Heart left ventricle (tissue), 16 donors: ENCODE measurements around the gene CCDC85C. TPM values are rescaled to one million over a fixed set of nuclear protein-coding genes. Genes with fewer than 3 reads are reported as not detected.

Source experiments
- ATAC-seq, 4 donors: fragments of 200-7000 bp; cut with Tn5 transposase; one replicate each; pipeline ENCODE4 v1.9.1; 2020 to 2022; ENCODE audit warnings: moderate library complexity in 4 of 4, mild to moderate bottlenecking in 3 of 4, moderate number of reproducible peaks in 1 of 4
- DNase-seq, 5 donors: peaks; one replicate each; pipeline ENCODE4 v3.0.0-alpha.2; 2020
- H3K27ac ChIP-seq, 12 donors: fragments of 200-600 bp; sonication (generic) in 4 of 12; one replicate each; pipeline versions ENCODE4 v1.5.0 to v1.8.0; 2016 to 2022; ENCODE audit warnings: mild to moderate bottlenecking in 2 of 12
- H3K27me3 ChIP-seq, 9 donors: fragments of 200-600 bp; sonication (generic) in 2 of 9; one replicate each; pipeline versions ENCODE4 v1.5.1 to v1.8.0; 2016 to 2022; ENCODE audit warnings: mild to moderate bottlenecking in 3 of 9
- H3K36me3 ChIP-seq, 9 donors: fragments of 200-600 bp; sonication (generic) in 2 of 9; one replicate each; pipeline versions ENCODE4 v1.5.0 to v1.8.0; 2018 to 2022; ENCODE audit warnings: mild to moderate bottlenecking in 2 of 9
- H3K4me1 ChIP-seq, 12 donors: fragments of 200-600 bp; sonication (generic) in 4 of 12; one replicate each; pipeline versions ENCODE4 v1.5.0 to v1.8.0; 2016 to 2022; ENCODE audit warnings: mild to moderate bottlenecking in 3 of 12
- H3K4me3 ChIP-seq, 12 donors: fragments of 200-600 bp; sonication (generic) in 4 of 12; one replicate each; pipeline versions ENCODE4 v1.5.0 to v1.8.0; 2017 to 2022; ENCODE audit warnings: mild to moderate bottlenecking in 9 of 12, moderate library complexity in 4 of 12
- H3K9me3 ChIP-seq, 12 donors: fragments of 200-600 bp; sonication (generic) in 4 of 12; one replicate each; pipeline versions ENCODE4 v1.5.0 to v1.8.0; 2016 to 2022; ENCODE audit warnings: mild to moderate bottlenecking in 1 of 12
- POLR2A ChIP-seq, 2 donors: fragments of 450-650 bp; IDR thresholded peaks; one replicate each; pipeline ENCODE4 v1.6.1; 2017; ENCODE audit warnings: antibody characterized with exemption in 2 of 2, mild to moderate bottlenecking in 2 of 2, moderate library complexity in 2 of 2
- WGBS, 4 donors: extraction: QIAGEN DNeasy Blood & Tissue Kit in 2 of 4; methylation state at CpG; one replicate each; pipeline versions ENCODE4 v1.1.5 to v1.1.7; 2013 to 2018; 5-methylcytosine and 5-hydroxymethylcytosine counted together
- intact Hi-C, 10 donors: fragments of 100-400 bp; cut with DNase I; formaldehyde crosslinking; loops; one replicate each; pipeline versions ENCODE4 v1.11.1 to v1.14.2; 2022
- polyA plus RNA-seq, 2 donors: library from polyadenylated mRNA; stranded (reverse); fragments of 200-250 nt; gene quantifications; one replicate each; pipeline ENCODE4 v1.2.3, GENCODE V29; 2013
- total RNA-seq, 9 donors: library from RNA; depleted of rRNA in 2 of 9; stranded (reverse); fragments of >200 nt in 2 of 9; fragmentation: NEBNext Ultra II Directional in 3 of 9; extraction: Animal tissue kit (Norgen Biotek cat#: 25700) in 3 of 9; gene quantifications; one replicate each; pipeline versions ENCODE4 v1.1.0 to v1.2.4, GENCODE V29; 2016 to 2023
- TF ChIP-seq, protein P1 (sequence below), 12 donors: fragments of 200-600 bp; sonication (generic) in 4 of 12; IDR thresholded peaks; one replicate each; pipeline versions ENCODE4 v1.5.0 to v1.8.0; 2018 to 2022; ENCODE audit warnings: antibody characterized with exemption in 12 of 12, mild to moderate bottlenecking in 5 of 12
- donor health status: ischemic (EF 13 %, LVEDD 7.1; RV severe dilation, severe dysfunction).
- donor health status: healthy with polysubstance abuse.
- donor health status: DM: no; HTN: yes; CAD: no.
- donor health status: DM: no; HTN: no; CAD: no.
- donor health status: ischemic (EF 25% LVEDD 6.9; RV normal size, moderate dysfunction).
- donor health status: ischemic (EF 25% LVEDD 5.7; RV mildly dilated, moderate dysfunction).
- donor health status: healthy.
- donor health status: DM: yes; HTN: yes; CAD: no.
- donor health status: ischemic (EF 35%, LVEDD 5.7; RV mildly dilated, moderate dysfunction).
- donor health status: nonischemic (EF 11% LVEDD 7.7; RV severe dilation, severe dysfunction).
- donor health status: DM: yes; HTN: yes; CAD: no.
- donor health status: PGD.
- donor health status: ischemic (EF 29% LVEDD 5.4; RV normal size, mild dysfunction).
- donor health status: nonischemic (EF 23%, LVEDD 6.1; RV moderate dilation, normal function).

Gene CCDC85C
- total and polyA plus RNA-seq, 11 donors = 22.5 to 45.4 (median 29.7) TPM

DNA sequence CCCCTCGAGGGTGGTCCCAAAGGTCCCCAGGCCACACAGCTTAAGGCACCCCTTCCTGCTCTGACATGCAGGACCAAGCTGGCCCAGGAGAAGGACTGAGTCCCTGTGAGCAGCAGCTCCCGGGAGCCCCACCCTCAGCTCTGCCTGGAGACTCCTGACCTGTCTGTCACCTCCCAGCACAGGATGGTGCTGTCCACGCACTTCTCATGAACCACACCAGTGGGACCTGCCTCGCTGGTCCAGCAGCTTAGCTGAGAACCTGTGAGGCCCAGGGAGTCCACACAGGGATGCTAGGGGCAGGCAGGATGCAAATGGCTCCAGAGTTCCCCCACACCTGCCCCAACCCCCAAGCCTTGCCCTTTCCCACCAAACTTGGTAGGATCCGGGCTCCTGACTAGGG lies 27.7 kb downstream of the CCDC85C start:
- Histone ChIP-seq H3K27me3 (no peaks in the 10 kb centered on the region), H3K36me3 (no peaks in the 10 kb centered on the region), H3K4me3 (no peak overlapping the region), H3K9me3 (no peaks in the 10 kb centered on the region), H3K4me1 (peaks cover 2 to 96% (median 74%) of the 10 kb centered on the region in 12 donors), H3K27ac (peak overlapping the region in 10 of 12 donors; percentile 55 to 91 (median 82))
- 47 to 59% (median 52%) methylated on average over 4 to 5 of the region's 5 CpGs for WGBS, 4 donors
- ATAC-seq = peak in 1 of 4 donors; percentile 5
- intact Hi-C loops = no loop called here
- DNase-seq = no peak
- TF ChIP-seq, protein P1, sequence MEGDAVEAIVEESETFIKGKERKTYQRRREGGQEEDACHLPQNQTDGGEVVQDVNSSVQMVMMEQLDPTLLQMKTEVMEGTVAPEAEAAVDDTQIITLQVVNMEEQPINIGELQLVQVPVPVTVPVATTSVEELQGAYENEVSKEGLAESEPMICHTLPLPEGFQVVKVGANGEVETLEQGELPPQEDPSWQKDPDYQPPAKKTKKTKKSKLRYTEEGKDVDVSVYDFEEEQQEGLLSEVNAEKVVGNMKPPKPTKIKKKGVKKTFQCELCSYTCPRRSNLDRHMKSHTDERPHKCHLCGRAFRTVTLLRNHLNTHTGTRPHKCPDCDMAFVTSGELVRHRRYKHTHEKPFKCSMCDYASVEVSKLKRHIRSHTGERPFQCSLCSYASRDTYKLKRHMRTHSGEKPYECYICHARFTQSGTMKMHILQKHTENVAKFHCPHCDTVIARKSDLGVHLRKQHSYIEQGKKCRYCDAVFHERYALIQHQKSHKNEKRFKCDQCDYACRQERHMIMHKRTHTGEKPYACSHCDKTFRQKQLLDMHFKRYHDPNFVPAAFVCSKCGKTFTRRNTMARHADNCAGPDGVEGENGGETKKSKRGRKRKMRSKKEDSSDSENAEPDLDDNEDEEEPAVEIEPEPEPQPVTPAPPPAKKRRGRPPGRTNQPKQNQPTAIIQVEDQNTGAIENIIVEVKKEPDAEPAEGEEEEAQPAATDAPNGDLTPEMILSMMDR (IDR thresholded peaks at IDR 0.05) = no peak

- no peaks in the 10 kb centered on the region for H3K27me3 ChIP-seq
- peaks cover 2 to 96% (median 76%) of the 10 kb centered on the region in 12 donors for H3K4me1 ChIP-seq
- peak in 4 of 5 donors; percentile 48 to 76 (median 70) for DNase-seq
- H3K4me3 ChIP-seq = no peak overlapping the region
- peak overlapping the region in 11 of 12 donors; percentile 64 to 91 (median 81) for H3K27ac ChIP-seq
- WGBS, 4 donors = 52 to 70% (median 66%) methylated on average over 12 to 22 of the region's 22 CpGs
- intact Hi-C loops = no loop called here
- TF ChIP-seq POLR2A (IDR thresholded peaks at IDR 0.05) = no peak
- TF ChIP-seq, protein P1 (IDR thresholded peaks at IDR 0.05) = peak in 8 of 12 donors; percentile 13 to 52 (median 32)
- H3K9me3 ChIP-seq = no peaks in the 10 kb centered on the region
- H3K36me3 ChIP-seq = no peaks in the 10 kb centered on the region
- peak; percentile 8 to 61 (median 29) for ATAC-seq
Measured at GRCh38 chr14:99575043-99576023, 28.7 kb downstream of the CCDC85C start.

- no peak for TF ChIP-seq POLR2A (IDR thresholded peaks at IDR 0.05)
- TF ChIP-seq, protein P1 (IDR thresholded peaks at IDR 0.05) = no peak
- peaks cover 0 to 96% (median 77%) of the 10 kb centered on the region in 12 donors for H3K4me1 ChIP-seq
- intact Hi-C loops = loop anchor here in 1 of 10 donors (5.0 kb wide), 1 partner anchor 33 kb away; no protein-coding TSS in a partner anchor
Measured at GRCh38 chr14:99574099-99574880, 29.7 kb downstream of the CCDC85C start.

More at GRCh38 chr14:99574099-99574880, 29.7 kb downstream of the CCDC85C start:
- DNase-seq (peak in 4 of 5 donors; percentile 61 to 73 (median 71)), ATAC-seq (peak; percentile 10 to 57 (median 29))
- Histone ChIP-seq H3K4me3 (no peak overlapping the region), H3K36me3 (no peaks in the 10 kb centered on the region), H3K27ac (peak overlapping the region in 11 of 12 donors; percentile 64 to 91 (median 81)), H3K9me3 (no peaks in the 10 kb centered on the region), H3K27me3 (no peaks in the 10 kb centered on the region)
- 33 to 35% (median 34%) methylated on average over 11 of the region's 11 CpGs for WGBS, 4 donors
